ENCODE measurements around the gene DNAJB5. TPM values are rescaled to one million over a fixed set of nuclear protein-coding genes. Genes with fewer than 3 reads are reported as not detected.

The DNAJB5 gene
- total RNA-seq, 3 donors from 2014 or later: 2.4 to 2.9 (median 2.7) TPM

DNA sequence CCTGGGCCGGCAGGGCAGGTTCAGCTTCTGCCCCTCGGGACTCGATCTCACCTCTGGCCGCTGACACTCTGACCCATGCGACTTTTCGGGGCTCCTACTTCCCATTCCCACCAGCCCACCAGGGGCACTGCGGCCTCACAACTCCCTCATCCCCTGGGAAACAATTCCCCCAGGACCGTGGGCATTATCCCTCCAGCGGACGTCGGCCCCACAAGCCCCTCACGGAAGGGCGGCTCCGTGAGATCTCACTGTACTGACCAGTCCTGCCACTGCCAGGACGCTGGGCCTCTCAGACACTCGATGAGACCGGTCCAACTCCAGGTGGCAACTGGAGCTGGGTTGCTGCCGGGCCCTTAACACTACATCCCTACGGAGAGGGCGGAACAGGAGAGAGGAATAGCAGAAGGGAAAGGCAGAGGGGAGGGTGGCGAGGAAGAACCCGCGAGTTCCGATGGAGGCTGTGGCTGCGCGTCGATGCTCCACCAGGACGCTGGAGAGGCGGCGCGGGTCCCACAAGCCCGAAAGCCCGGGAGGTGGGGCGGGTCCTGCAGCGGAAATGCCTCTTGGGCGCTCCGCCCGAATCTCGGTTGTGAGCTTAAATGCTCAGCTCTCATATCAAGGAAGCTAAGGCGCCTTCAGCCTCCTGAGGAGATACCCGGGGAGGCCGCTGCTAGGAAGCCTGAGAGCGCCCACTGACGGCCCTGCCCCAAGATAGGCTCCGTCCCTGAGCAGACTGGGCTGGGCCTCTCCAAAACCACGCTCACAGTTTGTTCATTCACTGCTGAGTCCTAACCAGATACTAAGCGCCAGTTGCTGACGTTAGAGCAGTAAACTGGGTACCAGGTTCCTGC lies 46.5 kb downstream of the DNAJB5 start:
- peak; percentile 70 to 80 for ATAC-seq
- no peaks in the 10 kb centered on the region for H3K9me3 Mint-ChIP-seq
- DNase-seq: peak; percentile 18
- peaks cover 17% of the 10 kb centered on the region for H3K36me3 Mint-ChIP-seq (ENCODE audit: insufficient read depth)
- peaks cover 8% of the 10 kb centered on the region for H3K4me1 Mint-ChIP-seq (ENCODE audit: low read depth)
- H3K27me3 Mint-ChIP-seq (ENCODE audit: low read depth): no peaks in the 10 kb centered on the region
- H3K4me3 Mint-ChIP-seq: peak overlapping the region; percentile 57

DNA sequence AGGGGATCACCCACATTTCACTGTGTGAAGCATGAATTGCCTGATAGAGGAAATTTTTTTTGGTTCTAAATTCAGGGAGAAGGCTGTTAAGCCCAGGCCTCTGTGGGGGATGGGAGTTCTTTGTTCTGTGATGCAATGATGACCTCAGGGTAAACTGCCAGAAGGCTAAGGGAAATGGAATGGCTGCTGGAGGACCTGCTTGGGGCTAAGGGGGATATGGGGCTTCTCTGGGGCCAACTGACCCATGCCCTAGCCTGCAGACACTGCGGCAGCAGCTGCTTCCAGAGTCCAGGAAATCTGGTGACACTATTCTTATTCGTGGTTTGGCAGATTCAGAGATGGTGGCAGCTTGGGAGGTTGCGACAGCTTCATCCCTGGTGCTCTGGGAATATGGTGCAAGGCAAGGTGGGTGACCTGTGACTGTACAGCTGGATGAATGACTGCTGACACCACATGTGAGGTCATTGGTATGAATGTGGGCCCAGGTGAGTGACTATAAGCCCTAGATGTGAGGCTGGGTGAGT lies 52.6 kb downstream of the DNAJB5 start:
- Mint-ChIP-seq H3K4me3 (no peak overlapping the region), H3K9me3 (no peaks in the 10 kb centered on the region), H3K4me1 (ENCODE audit: low read depth) (no peaks in the 10 kb centered on the region), H3K27me3 (ENCODE audit: low read depth) (no peaks in the 10 kb centered on the region), H3K36me3 (ENCODE audit: insufficient read depth) (peaks cover 26% of the 10 kb centered on the region)
- ATAC-seq (no peak), DNase-seq (no peak)

DNA sequence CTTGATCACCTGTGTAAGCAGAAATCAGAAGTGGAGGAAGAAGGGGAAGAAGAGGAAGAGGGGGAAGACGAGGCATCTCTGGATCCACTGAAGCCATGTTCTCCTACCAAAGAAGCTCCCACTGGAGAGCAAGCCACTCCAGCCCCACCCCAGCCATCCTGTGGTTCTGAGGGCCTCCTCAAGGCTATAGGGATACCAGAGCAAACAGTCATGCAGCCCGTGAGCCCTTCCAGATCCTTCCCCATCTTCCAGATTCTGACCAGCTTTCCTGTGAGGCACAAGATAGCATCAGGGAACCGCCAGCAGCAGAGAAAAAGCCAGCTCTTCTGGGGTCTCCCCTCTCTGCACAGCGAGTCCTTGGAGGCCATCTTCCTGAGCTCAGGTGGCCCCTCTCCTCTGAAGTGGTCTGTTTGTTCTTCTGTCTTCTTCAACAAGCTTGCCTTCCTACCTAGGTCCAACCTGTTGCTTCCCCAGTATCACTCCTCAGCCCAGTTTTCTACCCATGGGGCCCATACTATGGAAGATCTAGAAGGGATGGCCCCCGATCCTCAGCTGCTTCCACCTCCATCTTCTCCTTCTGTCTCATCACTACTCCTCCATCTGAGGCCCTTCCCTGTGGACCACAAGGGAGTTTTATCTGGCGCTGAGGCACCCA lies 53.5 kb downstream of the DNAJB5 start:
- H3K9me3 Mint-ChIP-seq: no peaks in the 10 kb centered on the region
- H3K27me3 Mint-ChIP-seq (ENCODE audit: low read depth): no peaks in the 10 kb centered on the region
- no peak for DNase-seq
- H3K4me3 Mint-ChIP-seq: no peak overlapping the region
- ATAC-seq: peak in 1 of 2 donors; percentile 14
- H3K36me3 Mint-ChIP-seq (ENCODE audit: insufficient read depth): peaks cover 26% of the 10 kb centered on the region
- H3K4me1 Mint-ChIP-seq (ENCODE audit: low read depth): no peaks in the 10 kb centered on the region

DNA sequence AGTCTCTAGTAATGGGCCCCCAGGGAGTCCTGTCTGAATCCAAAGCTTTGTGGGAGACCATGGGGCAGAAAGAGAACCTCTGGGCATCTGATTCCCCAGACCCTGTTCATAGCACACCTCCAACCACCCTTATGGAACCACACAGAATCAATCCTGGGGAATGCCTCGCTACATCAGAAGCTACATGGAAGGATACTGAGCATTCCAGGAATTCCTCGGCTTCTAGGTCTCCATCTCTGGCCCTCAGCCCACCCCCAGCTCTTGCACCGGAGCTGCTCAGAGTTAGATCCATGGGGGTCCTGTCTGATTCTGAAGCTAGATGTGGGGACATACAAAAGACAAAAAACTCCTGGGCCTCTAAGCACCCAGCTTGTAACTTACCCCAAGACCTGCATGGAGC lies 54.5 kb downstream of the DNAJB5 start:
- H3K9me3 Mint-ChIP-seq: no peaks in the 10 kb centered on the region
- peaks cover 34% of the 10 kb centered on the region for H3K36me3 Mint-ChIP-seq (ENCODE audit: insufficient read depth)
- no peak overlapping the region for H3K4me3 Mint-ChIP-seq
- ATAC-seq: no peak
- H3K27me3 Mint-ChIP-seq (ENCODE audit: low read depth): no peaks in the 10 kb centered on the region
- no peaks in the 10 kb centered on the region for H3K4me1 Mint-ChIP-seq (ENCODE audit: low read depth)
- no peak for DNase-seq

Other genes starting within 250 kb of the DNAJB5 start
- under 1 TPM in 2 of 3 donors, not detected in 1; 0.08 to 0.55 TPM for gene PHF24, start 31.5 kb upstream of the DNAJB5 start, total RNA-seq
- gene VCP, start 82.9 kb downstream of the DNAJB5 start, total RNA-seq: 100 to 1,000 TPM; 455 to 543 (median 484) TPM
- gene FANCG, start 90.2 kb downstream of the DNAJB5 start, total RNA-seq: 10 to 100 TPM; 40.0 to 62.6 (median 54.4) TPM
- 10 to 100 TPM; 29.0 to 29.7 (median 29.1) TPM for gene PIGO, start 106.8 kb downstream of the DNAJB5 start, total RNA-seq
- gene STOML2, start 113.4 kb downstream of the DNAJB5 start, total RNA-seq: 100 to 1,000 TPM; 270 to 325 (median 289) TPM
- 1 to 10 TPM; 1.8 to 2.8 (median 1.8) TPM for gene ATOSB, start 126.1 kb downstream of the DNAJB5 start, total RNA-seq
- gene UNC13B, start 172.3 kb downstream of the DNAJB5 start, total RNA-seq: 1 to 10 TPM; 1.6 to 2.8 (median 2.0) TPM